DMS53 treated with DMSO at 0.1 percent for 48 hours (cell line): ENCODE measurements around the gene MS4A8.
"Not testable (repeated sequence)": the region's sequence is repeated elsewhere in the genome, so short reads cannot be mapped to it uniquely, and the experiment has no call there.

Source experiments
- DNase-seq: peaks from one replicate; lab custom pipeline; 2025; ENCODE audit not compliant: unreplicated experiment; lab: John Stamatoyannopoulos, UW

The MS4A8 gene

GRCh38 chr11:60699284-60699691, at the start of gene MS4A8:
MS4A8 (plus strand) TSS chr11:60699612; CDS start chr11:60700861, 1,249 bp downstream.
- DNase-seq, result peak; percentile 49

- DNase-seq, result peak; percentile 92
Measured at GRCh38 chr11:60657888-60658287, 41.5 kb upstream of the MS4A8 start.

GRCh38 chr11:60658409-60658808, 41.0 kb upstream of the MS4A8 start:
- peak; percentile 77 for DNase-seq

GRCh38 chr11:60672255-60672654, 27.2 kb upstream of the MS4A8 start:
- DNase-seq, result peak; percentile 9

GRCh38 chr11:60678231-60678630, 21.2 kb upstream of the MS4A8 start:
- not testable (repeated sequence) for DNase-seq

DNA sequence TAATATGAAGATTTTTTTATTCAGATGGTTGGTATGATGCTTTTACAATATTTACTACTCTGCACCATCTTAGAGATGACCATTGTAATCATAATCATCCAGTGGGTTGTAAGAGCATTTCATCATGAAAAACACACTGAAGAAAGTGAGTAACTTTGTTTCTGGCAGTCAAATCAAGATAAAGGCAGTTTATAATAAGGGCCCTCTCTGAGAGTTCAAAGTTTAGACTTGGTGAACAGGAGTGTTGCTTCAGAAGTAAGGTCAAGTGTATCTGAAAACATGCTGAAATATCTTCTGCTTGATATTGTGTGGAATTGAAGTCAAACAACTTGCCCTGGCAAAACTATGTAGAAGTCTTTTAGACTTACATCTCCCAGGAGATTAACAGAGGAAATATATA, 19.5 kb upstream of the MS4A8 start:
- no peak for DNase-seq

- no peak for DNase-seq
Measured at GRCh38 chr11:60680455-60681119, 18.8 kb upstream of the MS4A8 start.

DNA sequence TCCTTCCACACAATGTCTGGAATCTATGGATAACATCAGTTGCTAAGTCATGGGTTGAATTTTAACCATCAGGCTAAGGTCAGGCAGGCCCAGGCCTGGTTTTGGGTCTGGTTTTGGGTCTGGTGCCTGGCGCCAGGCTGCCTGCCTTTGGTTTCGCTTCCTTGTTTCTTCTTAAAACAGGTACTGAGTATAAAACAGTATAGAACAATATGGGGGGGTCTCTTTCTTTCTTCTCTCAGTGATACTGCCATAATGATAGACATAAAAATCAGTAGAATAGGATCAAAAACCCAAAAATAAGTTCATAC, 14.9 kb upstream of the MS4A8 start:
- DNase-seq, result not testable (repeated sequence)

GRCh38 chr11:60691661-60692060, 7.8 kb upstream of the MS4A8 start:
- DNase-seq, result no peak

GRCh38 chr11:60699936-60700335, 524 bp downstream of the MS4A8 start:
- DNase-seq, result no peak

DNA sequence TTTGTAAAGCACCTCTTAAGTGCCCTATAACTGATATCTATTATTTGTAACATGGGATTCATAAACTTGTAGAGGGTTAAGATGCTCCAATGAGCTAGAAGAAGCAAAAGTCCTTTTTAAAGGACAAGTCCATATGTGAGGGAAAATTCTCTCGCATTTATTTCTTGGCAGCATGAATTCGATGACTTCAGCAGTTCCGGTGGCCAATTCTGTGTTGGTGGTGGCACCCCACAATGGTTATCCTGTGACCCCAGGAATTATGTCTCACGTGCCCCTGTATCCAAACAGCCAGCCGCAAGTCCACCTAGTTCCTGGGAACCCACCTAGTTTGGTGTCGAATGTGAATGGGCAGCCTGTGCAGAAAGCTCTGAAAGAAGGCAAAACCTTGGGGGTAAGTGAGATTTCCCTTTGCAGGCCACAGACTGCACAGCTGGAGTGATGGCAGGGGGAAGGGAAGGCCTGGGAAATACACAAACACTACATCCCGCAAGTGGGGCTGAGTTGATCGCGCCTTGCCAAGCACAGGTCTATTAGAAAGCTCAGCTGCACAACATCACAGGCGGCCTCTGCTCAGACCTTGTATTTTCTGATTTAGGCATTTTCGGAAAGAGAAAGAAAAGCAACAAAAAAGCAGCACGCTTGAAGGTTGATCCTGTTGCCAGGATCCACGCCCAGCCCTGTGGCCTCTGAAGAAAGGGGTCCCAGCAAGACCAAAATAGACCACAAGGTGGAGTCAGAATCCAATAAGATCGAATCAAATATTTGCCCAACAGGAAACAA, 1.5 kb downstream of the MS4A8 start:
- DNase-seq, result peak; percentile 60

- no peak for DNase-seq
Measured at GRCh38 chr11:60701469-60701818, 2.0 kb downstream of the MS4A8 start.

GRCh38 chr11:60703374-60703773, 4.0 kb downstream of the MS4A8 start:
- no peak for DNase-seq

GRCh38 chr11:60705895-60706294, 6.5 kb downstream of the MS4A8 start:
- DNase-seq, result no peak

GRCh38 chr11:60706931-60707330, 7.5 kb downstream of the MS4A8 start:
- DNase-seq, result no peak

DNA sequence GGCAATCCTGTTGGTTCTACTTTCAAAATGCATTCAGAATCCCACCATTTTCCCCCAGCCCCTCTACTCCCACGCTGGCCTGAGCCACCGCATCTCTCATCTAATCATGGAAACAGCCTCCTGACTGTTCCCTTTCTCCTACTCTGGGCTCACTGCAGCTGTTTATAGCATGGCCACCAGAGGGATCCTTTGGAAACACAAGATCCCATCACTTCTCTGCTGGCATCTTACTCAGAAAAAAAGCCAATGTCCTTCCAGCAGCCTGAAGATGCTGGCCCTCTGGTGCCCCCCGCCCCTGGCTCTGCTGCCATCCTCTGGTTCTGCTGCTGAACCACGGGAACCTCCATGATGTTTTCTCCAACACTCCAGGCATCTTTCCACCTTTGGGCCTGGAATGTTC, 11.1 kb downstream of the MS4A8 start:
- no peak for DNase-seq

- no peak for DNase-seq
Measured at GRCh38 chr11:60711276-60711675, 11.9 kb downstream of the MS4A8 start.

DNA sequence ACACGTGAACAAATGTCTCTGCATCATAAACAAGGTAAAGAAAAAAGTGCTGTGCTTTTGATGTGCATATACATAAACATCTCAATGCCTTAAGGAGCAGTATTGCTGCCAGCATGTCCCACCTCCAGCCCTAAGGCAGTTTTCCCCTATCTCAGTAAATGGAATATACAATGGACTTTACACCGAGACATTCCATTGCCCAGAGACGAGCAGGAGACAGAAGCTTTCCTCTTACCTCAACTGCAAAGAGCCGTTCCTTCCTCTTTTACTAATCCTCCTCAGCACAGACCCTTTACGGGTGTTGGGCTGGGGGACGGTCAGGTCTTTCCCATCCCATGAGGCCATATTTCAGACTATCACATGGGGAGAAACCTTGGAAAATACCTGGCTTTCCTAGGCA, 14.0 kb downstream of the MS4A8 start:
- not testable (repeated sequence) for DNase-seq

DNA sequence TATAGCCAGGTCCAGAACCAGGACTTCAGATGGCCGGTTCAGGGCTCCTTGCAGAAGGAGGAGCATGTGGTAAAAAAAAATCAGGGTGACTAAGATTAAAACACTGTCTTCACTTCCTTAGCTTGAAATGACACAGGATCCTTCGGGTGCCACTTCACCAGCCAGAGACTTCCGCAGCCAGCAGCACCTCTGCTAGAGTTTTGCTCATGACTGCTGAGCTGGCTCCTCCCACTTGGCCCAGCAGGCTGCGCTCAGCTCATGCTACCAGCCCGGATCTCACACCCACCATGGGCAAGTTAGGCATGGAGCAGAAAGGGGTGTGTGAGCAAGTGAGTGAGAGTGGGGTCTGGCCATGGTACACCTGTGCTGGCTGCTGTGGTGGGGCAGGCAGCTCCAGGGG, 18.5 kb downstream of the MS4A8 start:
- no peak for DNase-seq

DNA sequence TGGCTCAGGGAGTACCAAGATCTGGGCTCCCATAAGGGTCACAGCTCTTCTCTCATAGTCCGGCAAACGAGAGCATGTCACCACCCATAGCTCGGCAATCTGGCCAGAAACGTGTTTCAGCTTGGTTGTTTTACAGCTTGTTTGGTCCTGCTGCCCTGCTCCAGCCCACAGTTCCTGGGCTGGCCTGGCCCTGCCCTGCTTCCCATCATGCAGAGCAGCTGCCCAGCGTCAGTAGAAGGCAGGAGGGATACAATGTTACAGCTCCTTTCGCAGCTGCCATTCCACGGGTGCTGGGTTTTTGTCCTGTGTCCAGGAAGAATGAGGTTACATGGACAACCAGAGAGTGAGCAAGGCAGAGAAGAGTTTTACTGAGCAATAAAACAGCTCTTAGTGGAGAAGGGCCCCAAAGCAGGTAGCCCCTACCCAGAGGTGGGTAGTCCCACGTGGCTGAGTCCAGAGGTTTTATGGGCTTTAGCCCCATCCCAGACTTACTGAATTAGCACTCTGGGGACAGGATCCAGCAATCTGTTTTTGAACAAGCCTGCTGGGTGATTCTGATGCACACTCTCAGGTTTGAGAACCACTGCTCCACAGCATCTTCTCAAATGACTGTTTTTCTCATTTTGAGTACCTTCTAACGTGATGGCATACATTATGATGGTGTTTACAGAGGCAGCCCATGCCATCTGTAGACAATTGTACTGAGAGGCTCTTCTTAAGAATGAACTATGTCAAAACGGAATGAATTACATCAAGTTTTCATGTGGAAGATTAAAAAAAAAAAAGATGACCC, 19.3 kb downstream of the MS4A8 start:
- DNase-seq, result no peak

DNA sequence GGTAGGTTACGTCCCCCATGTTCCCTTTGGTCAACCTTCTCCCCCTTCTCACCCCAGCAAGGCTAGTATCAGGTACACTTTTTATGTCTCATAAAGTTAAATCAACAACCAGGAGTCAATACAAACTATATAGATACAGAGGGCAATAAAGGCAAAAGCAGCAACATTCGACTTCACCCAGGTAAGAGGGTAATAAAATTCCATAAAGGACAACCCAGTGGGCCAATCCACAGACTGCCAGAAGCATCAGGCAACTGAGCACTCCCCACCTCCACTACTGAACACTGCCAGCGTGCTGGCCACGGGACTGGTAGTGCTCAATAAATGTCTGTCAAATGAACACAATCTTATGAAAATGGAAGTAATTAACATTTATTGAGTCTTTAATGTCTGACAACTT, 20.0 kb downstream of the MS4A8 start:
- DNase-seq, result no peak

DNA sequence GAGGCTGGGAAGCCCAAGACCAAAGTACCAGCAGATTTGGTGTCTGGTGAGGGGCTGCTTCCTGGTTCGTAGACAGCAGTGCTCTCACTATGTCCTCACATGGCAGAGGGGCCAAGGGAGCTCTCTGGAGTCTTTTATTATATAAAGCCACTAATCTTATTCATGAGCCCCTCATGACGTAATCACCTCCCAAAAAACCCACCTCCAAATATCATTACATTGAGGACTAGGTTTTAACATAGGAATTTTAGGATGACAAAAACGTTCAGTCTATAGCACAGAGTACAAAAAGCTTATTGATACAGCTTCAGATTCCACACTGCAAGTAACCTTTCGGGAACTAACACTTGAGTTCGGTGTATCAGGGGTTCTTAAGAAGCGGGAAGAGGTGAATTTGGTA, 21.0 kb downstream of the MS4A8 start:
- no peak for DNase-seq
